KBM-7 (cell line): ENCODE data around the gene HEXIM2.

Source experiments
- DNase-seq: peaks from one replicate; pipeline ENCODE4 v3.0.0-alpha.2; 2015
- in situ Hi-C: fragments of 300-500 bp; cut with MboI; formaldehyde crosslinking; loops from 2 replicates; pipeline ENCODE4 v1.14.3; 2020; ENCODE audit warnings: low sequenced_read_pairs, low pct_unique_long_range_greater_than_20kb, mixed read lengths

Gene HEXIM2, protein sequence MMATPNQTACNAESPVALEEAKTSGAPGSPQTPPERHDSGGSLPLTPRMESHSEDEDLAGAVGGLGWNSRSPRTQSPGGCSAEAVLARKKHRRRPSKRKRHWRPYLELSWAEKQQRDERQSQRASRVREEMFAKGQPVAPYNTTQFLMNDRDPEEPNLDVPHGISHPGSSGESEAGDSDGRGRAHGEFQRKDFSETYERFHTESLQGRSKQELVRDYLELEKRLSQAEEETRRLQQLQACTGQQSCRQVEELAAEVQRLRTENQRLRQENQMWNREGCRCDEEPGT

DNA sequence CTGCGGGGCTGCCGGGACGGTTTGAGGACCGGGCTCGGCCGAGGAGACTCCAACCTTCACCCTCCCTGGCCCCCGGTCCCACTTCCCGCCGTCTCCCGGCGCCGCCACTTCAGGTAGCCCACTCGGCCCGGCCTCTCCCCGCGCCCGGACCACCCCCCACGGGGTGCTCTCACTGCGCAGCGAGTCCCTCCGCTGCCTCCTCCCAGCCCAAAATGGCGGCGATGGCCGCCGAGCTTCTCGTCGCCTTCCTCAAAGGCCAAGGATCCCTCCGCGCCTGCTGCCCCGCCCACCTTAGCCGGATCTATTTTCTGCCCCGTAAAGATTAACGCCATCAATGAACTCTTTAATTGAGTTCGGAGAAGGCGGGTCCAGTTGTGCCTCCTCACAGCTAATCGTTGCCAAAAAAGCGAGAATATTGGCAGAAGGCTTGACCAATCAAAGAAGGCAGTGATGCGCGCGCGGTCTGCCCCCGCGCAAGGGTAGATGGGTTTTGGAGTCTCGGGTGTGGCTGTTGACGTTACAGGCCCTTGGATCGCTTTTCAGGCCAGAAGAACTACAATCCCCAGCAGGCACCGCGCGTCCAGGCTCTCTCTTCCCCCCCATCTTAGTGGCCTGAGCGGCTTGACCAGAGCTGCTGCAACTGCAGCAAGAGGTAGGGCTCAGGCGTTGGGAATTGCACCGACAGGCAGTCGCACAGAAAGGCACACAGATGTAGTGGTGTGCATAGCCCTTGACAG lies at the start of gene HEXIM2:
Gene HEXIM2, plus strand, starts transcription at position 588 of the 737 bp plus-strand sequence. CDS start 919 bp downstream, outside the sequence.
- in situ Hi-C loops = no loop called here
- DNase-seq = peak; percentile 100

DNA sequence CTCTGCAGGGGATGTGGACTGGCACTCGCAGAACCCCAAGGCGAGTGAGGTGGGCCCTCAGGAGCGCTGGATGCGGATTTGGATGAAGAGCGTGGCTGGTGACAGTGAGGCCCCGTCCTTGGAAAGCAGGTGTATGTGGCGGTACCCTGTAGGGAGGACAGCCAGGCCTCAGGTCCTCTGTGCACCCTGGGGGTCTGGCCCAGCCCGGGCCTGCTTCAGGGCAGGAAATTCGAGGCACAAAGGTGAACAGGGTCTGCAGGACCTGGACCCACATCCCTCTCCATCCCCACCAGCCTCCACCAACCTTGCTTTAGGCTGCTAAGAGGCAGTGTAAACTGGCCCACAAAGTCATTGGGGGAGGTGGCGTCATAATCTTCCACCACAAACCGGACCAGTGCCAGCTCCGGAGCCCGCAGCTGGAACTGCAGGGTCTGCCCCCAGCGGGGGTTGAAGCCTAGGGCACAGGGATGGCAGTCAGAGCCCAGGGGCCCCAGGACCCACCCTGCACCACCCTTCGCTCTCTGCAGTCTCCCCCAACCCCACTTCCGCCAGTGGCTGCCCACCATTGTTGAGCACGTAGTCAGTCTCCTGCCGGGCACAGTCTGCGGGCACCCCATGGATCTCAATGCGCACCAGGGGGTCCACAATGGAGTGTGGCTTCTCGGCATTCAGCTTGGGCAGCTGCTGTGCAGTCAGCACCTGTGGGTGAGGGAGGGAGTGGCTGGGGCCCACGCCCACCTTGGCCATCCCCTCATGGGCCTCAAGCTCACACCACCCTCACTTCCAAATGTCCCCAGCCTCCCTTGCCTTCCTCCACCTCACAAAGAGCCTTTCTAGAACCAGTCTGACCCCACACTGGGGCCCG lies 48.9 kb upstream of the HEXIM2 start:
- no peak for DNase-seq
- in situ Hi-C loops = loop anchor here (25.0 kb wide), 1 partner anchor 200 kb away; the partner anchor contains the start of gene GFAP

GRCh38 chr17:45113424-45113754 lies 48.3 kb upstream of the HEXIM2 start:
- in situ Hi-C loops = loop anchor here (25.0 kb wide), 1 partner anchor 201 kb away; the partner anchor contains the start of gene GFAP
- no peak for DNase-seq

DNA sequence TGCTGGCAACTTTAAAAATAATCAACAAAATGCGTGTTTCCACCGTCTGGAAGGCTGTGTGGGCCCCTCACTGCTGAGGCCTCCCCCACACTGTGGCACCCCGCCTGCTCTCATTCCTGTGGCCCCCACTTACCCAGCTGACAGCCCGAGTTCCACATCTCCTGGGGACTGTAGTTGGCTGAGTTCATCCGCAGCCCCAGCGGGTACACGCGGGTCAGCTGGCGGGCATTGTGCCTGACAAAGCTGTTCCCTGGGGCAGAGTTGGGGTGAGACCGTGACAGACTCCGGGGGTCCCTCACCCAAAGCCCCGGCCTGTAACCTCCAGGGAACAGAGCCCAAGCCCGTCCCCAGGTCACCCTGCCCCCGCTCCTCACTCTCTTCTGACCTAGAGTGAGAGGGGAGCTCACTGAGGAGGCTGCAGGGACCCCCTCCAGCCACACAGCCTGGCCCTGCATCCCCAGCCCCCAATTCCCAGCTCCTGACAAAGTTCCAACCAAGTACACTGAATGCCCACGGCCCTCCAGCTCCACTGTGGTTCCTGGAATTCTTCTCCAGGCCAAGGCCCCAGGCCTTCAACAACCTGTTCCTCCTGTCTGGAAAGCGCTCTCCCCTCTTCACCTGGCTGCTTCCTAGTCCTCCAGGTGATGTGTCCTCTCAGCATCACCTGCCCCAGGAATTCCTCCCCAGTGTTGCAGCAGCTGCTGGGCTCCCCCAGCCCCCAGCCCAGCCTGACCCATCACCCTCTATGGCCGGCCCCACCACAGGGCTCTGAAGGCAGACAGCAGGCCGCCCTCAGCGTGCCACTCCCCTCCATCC lies 47.4 kb upstream of the HEXIM2 start:
- in situ Hi-C loops = loop anchor here (25.0 kb wide), 1 partner anchor 202 kb away; the partner anchor contains the start of gene GFAP
- DNase-seq = no peak

- no peak for DNase-seq
- in situ Hi-C loops = loop anchor here (25.0 kb wide), 1 partner anchor 203 kb away; the partner anchor contains the start of gene GFAP
Observed at GRCh38 chr17:45115015-45115625, 46.6 kb upstream of the HEXIM2 start.

- no peak for DNase-seq
- in situ Hi-C loops = loop anchor here (25.0 kb wide), 1 partner anchor 204 kb away; the partner anchor contains the start of gene GFAP
Observed at GRCh38 chr17:45115871-45116270, 45.8 kb upstream of the HEXIM2 start.

DNA sequence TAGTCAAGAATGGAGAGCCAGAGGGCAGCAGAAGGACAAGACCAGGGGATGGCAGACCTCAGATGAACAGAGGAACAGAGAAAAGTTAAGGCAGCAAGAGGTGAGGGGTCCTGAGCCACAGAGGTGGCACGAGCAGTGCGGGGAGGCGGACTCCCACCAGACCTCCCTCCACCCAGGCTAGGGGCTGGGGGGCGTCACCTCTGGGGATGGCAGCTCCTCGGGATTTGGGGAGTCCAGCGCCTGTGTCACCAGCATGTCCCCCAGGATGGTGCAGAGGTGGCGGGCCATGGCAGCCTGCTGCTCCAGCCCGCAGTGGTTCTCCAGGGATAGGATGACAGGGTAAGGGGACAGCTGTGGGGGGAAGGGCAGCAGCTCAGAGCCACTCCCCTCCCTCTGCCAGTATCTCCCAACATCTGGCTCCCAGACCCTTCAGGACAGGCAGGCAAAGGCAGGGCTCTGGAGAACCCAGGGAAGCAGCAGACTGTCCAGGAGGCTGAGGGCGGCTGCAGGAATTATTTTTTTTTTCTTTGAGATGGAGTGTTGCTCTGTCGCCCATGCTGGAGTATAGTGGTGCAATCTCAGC lies 45.1 kb upstream of the HEXIM2 start:
- no peak for DNase-seq
- in situ Hi-C loops = loop anchor here (25.0 kb wide), 1 partner anchor 204 kb away; the partner anchor contains the start of gene GFAP

DNA sequence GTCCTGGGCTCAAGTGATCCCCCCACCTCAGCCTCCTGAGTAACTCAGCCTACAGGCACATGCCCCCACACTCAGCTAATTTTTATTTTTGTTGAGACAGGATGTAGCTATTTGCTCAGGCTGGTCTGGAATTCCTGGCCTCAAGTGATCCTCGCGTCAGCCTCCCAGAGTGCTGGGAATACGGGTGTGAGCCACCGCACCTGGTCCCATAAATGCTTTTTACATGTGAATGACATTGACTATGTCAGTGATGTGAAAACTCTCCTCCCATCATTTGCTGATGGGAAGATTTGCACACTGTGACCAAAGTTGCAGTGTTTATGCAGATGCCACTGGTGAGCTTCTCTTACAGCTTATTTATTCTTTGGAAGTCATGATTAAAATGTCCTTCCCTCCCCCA lies 44.3 kb upstream of the HEXIM2 start:
- no peak for DNase-seq
- in situ Hi-C loops = loop anchor here (25.0 kb wide), 1 partner anchor 205 kb away; the partner anchor contains the start of gene GFAP

- DNase-seq = no peak
- in situ Hi-C loops = loop anchor here (25.0 kb wide), 1 partner anchor 206 kb away; the partner anchor contains the start of gene GFAP
Observed at GRCh38 chr17:45117848-45118646, 43.6 kb upstream of the HEXIM2 start.

DNA sequence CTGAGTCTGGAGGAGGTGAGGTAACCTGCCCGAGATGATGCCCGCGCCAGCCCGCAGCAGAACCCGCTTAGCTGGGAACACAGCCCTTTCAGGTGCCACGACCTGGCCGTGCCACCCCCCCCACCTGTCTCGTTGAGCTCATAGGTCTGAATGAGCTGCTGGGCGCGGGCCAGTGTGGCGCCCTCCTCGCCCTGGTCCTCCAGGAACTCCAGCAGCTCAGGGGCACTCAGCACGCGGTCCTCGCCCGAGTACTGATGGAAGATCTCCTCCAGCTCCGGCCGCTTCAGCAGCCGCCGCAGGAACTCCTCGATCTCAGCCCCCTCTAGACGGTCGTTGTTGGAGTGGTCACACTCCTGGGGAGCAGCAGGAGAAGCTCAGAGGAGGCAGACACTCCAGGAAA lies 43.0 kb upstream of the HEXIM2 start:
- in situ Hi-C loops = loop anchor here (25.0 kb wide), 1 partner anchor 206 kb away; the partner anchor contains the start of gene GFAP
- DNase-seq = no peak

DNA sequence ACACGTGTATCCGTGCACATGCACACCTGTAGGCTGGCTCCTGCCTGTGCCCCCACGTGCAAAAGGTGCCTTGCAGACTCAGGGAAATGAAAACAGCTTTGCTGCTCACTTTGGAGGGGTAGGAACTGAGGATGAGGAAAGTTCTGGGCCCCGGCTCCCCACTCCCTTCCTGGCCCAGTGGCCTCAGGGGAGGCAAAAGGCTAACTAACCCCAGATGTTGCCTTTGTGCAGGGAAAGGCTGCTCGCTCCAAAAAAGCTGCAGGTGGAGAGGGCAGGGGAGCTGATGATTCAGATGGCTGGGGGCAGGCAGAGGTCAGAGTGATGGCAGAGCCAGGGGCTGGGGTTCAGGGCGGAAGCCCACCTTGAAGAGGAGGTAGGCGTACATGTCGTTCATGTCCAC lies 41.7 kb upstream of the HEXIM2 start:
- in situ Hi-C loops = loop anchor here (25.0 kb wide), 1 partner anchor 208 kb away; the partner anchor contains the start of gene GFAP
- no peak for DNase-seq

GRCh38 chr17:45120558-45120957 lies 41.1 kb upstream of the HEXIM2 start:
- no peak for DNase-seq
- in situ Hi-C loops = loop anchor here (25.0 kb wide), 1 partner anchor 208 kb away; the partner anchor contains the start of gene GFAP

GRCh38 chr17:45121055-45121454 lies 40.6 kb upstream of the HEXIM2 start:
- DNase-seq = no peak
- in situ Hi-C loops = loop anchor here (25.0 kb wide), 1 partner anchor 209 kb away; the partner anchor contains the start of gene GFAP

DNA sequence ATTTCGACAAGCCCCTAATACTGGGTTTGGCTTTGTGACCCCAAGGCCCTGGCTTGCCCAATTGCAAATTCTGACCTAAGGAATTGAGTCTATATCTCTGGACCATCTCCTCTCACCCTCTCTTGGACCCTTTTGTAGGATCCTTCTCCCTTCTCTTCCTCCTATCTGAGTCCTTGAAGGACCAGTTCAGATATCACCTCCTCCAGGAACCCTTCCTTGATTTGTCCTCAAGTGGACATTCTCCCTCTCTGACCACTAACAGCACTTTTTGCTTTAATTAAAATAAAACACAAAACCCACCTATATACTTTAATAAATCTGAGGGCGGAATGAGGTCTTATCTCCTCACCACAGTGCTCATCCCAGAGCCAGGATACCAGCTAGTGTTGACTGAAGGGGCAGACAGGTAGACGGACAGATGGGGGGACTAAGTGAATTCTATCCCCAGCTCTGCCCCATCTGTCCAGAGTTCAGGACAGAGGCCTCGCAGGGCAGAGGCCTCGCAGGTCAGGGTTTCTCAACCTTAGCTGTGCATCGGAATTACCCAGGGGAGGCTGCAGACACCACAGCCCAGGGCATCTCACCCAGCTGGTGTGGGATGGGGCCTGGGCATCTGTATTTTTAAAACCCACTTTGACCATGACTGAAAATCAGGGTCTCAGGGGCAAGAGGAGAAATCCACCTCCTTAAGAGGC lies 38.5 kb upstream of the HEXIM2 start:
- no peak for DNase-seq
- in situ Hi-C loops = loop anchor here (25.0 kb wide), 1 partner anchor 211 kb away; the partner anchor contains the start of gene GFAP

- DNase-seq = peak; percentile 85
- in situ Hi-C loops = loop anchor here (25.0 kb wide), 1 partner anchor 212 kb away; the partner anchor contains the start of gene GFAP
Observed at GRCh38 chr17:45123930-45124796, 37.5 kb upstream of the HEXIM2 start.
